ENCODE data around the gene SMTNL2. TPM values are rescaled to one million over a fixed set of nuclear protein-coding genes. Genes with fewer than 3 reads are reported as not detected.
A peak's percentile ranks its signal among the peaks of the same experiment; 100 is the strongest.
"Not testable (repeated sequence)": the region's sequence is repeated elsewhere in the genome, so short reads cannot be mapped to it uniquely, and the experiment has no call there.

SMTNL2 gene
- total RNA-seq, 2 donors from 2014 or later: 4.6 to 6.3 TPM

- no peak overlapping the region for H3K4me3 ChIP-seq
- intact Hi-C loops (cut with DNase I): no loop called here
- no peaks in the 10 kb centered on the region for H3K9me3 ChIP-seq
- H3K36me3 ChIP-seq: no peaks in the 10 kb centered on the region
- H3K27me3 ChIP-seq (replicated peaks; ENCODE audit: insufficient read depth): no peaks in the 10 kb centered on the region
- H3K27ac ChIP-seq: peak overlapping the region; percentile 29 to 42
- TF ChIP-seq POLR2AphosphoS5 (IDR thresholded peaks at IDR 0.05): no peak
- no peak for TF ChIP-seq CTCF (IDR thresholded peaks at IDR 0.05)
- no peak for TF ChIP-seq POLR2A (IDR thresholded peaks at IDR 0.05)
- WGBS: 25% methylated on average over 25 of the region's 25 CpGs
- no peaks in the 10 kb centered on the region for H3K4me1 ChIP-seq (replicated peaks)
- DNase-seq (ENCODE audit: low spot score): no peak
Observed at GRCh38 chr17:4599505-4600281, 15.4 kb downstream of the SMTNL2 start.

GRCh38 chr17:4600563-4600962 lies 16.2 kb downstream of the SMTNL2 start:
- Histone ChIP-seq H3K9me3 (no peaks in the 10 kb centered on the region), H3K36me3 (no peaks in the 10 kb centered on the region), H3K27me3 (replicated peaks; ENCODE audit: insufficient read depth) (no peaks in the 10 kb centered on the region), H3K27ac (peak overlapping the region in 1 of 2 donors; percentile 42), H3K4me1 (replicated peaks) (no peaks in the 10 kb centered on the region), H3K4me3 (no peak overlapping the region)
- TF ChIP-seq POLR2A (IDR thresholded peaks at IDR 0.05) (no peak), POLR2AphosphoS5 (IDR thresholded peaks at IDR 0.05) (no peak), CTCF (IDR thresholded peaks at IDR 0.05) (no peak)
- DNase-seq (ENCODE audit: low spot score): no peak
- 71% methylated on average over 13 of the region's 13 CpGs for WGBS
- intact Hi-C loops (cut with DNase I): no loop called here

GRCh38 chr17:4601326-4601725 lies 17.0 kb downstream of the SMTNL2 start:
- H3K36me3 ChIP-seq: no peaks in the 10 kb centered on the region
- WGBS: 93% methylated on average over 4 of the region's 4 CpGs
- H3K4me3 ChIP-seq: no peak overlapping the region
- H3K4me1 ChIP-seq (replicated peaks): no peaks in the 10 kb centered on the region
- intact Hi-C loops (cut with DNase I): no loop called here
- no peaks in the 10 kb centered on the region for H3K27me3 ChIP-seq (replicated peaks; ENCODE audit: insufficient read depth)
- TF ChIP-seq POLR2AphosphoS5 (IDR thresholded peaks at IDR 0.05): no peak
- TF ChIP-seq CTCF (IDR thresholded peaks at IDR 0.05): no peak
- TF ChIP-seq POLR2A (IDR thresholded peaks at IDR 0.05): no peak
- H3K27ac ChIP-seq: no peak overlapping the region
- no peaks in the 10 kb centered on the region for H3K9me3 ChIP-seq
- DNase-seq (ENCODE audit: low spot score): no peak

- no peaks in the 10 kb centered on the region for H3K9me3 ChIP-seq
- intact Hi-C loops (cut with DNase I): no loop called here
- no peak for DNase-seq (ENCODE audit: low spot score)
- H3K4me3 ChIP-seq: no peak overlapping the region
- H3K27ac ChIP-seq: no peak overlapping the region
- H3K36me3 ChIP-seq: no peaks in the 10 kb centered on the region
- H3K4me1 ChIP-seq (replicated peaks): no peaks in the 10 kb centered on the region
- TF ChIP-seq POLR2AphosphoS5 (IDR thresholded peaks at IDR 0.05) (no peak), CTCF (IDR thresholded peaks at IDR 0.05) (no peak), POLR2A (IDR thresholded peaks at IDR 0.05) (no peak)
- WGBS: 82% methylated on average over 5 of the region's 5 CpGs
- H3K27me3 ChIP-seq (replicated peaks; ENCODE audit: insufficient read depth): no peaks in the 10 kb centered on the region
Observed at GRCh38 chr17:4602041-4602440, 17.7 kb downstream of the SMTNL2 start.

GRCh38 chr17:4604111-4604644 lies 19.8 kb downstream of the SMTNL2 start:
- Histone ChIP-seq H3K4me1 (replicated peaks) (no peaks in the 10 kb centered on the region), H3K27ac (no peak overlapping the region), H3K27me3 (replicated peaks; ENCODE audit: insufficient read depth) (no peaks in the 10 kb centered on the region), H3K4me3 (no peak overlapping the region), H3K9me3 (no peaks in the 10 kb centered on the region), H3K36me3 (no peaks in the 10 kb centered on the region)
- TF ChIP-seq CTCF (IDR thresholded peaks at IDR 0.05) (no peak), POLR2A (IDR thresholded peaks at IDR 0.05) (no peak), POLR2AphosphoS5 (IDR thresholded peaks at IDR 0.05) (no peak)
- no peak for DNase-seq (ENCODE audit: low spot score)
- intact Hi-C loops (cut with DNase I): no loop called here
- 46% methylated on average over 18 of the region's 18 CpGs for WGBS

- DNase-seq (ENCODE audit: low spot score); H3K9me3 ChIP-seq; intact Hi-C loops (cut with DNase I); H3K27ac ChIP-seq; H3K4me1 ChIP-seq (replicated peaks); H3K4me3 ChIP-seq; H3K27me3 ChIP-seq (replicated peaks; ENCODE audit: insufficient read depth); H3K36me3 ChIP-seq: not testable (repeated sequence)
- WGBS: 85% methylated on average over 11 of the region's 11 CpGs
Observed at GRCh38 chr17:4604736-4605135, 20.4 kb downstream of the SMTNL2 start.
